ACHN (cell line): Measurements from ENCODE around the gene NUDT14.

ENCODE experiments used
- DNase-seq: peaks from one replicate; pipeline ENCODE4 v3.0.0-alpha.2; 2015
- in situ Hi-C: cut with HindIII; loops from 2 replicates; pipeline ENCODE4 v1.10.0; 2017; ENCODE audit warnings: low sequenced_read_pairs, low pct_ligation_motif_present, low pct_unique_long_range_greater_than_20kb

NUDT14 gene

GRCh38 chr14:105166571-105167302 lies 14.4 kb downstream of the NUDT14 start:
- in situ Hi-C loops = no loop called here

GRCh38 chr14:105165761-105166485 lies 15.2 kb downstream of the NUDT14 start:
- in situ Hi-C loops = no loop called here
- DNase-seq = no peak

More at GRCh38 chr14:105166571-105167302, 14.4 kb downstream of the NUDT14 start:
- DNase-seq = no peak

- in situ Hi-C loops = no loop called here
- DNase-seq = no peak
These were observed 15.9 kb downstream of the NUDT14 start for GRCh38 chr14:105165134-105165704.

- DNase-seq = no peak
- in situ Hi-C loops = no loop called here
These were observed 17.9 kb downstream of the NUDT14 start for GRCh38 chr14:105163040-105163742.

GRCh38 chr14:105162669-105162979 lies 18.5 kb downstream of the NUDT14 start:
- DNase-seq = no peak
- in situ Hi-C loops = no loop called here

- no peak for DNase-seq
- in situ Hi-C loops = no loop called here
These were observed 19.0 kb downstream of the NUDT14 start for GRCh38 chr14:105161964-105162668.

- in situ Hi-C loops = no loop called here
- no peak for DNase-seq
These were observed 19.8 kb downstream of the NUDT14 start for GRCh38 chr14:105161309-105161708.

- DNase-seq = no peak
These were observed 20.3 kb downstream of the NUDT14 start for GRCh38 chr14:105160776-105161175.

GRCh38 chr14:105159344-105159743 lies 21.8 kb downstream of the NUDT14 start:
- DNase-seq = no peak
- in situ Hi-C loops = no loop called here

More at GRCh38 chr14:105160776-105161175, 20.3 kb downstream of the NUDT14 start:
- in situ Hi-C loops = no loop called here

GRCh38 chr14:105158794-105159193 lies 22.3 kb downstream of the NUDT14 start:
- DNase-seq = no peak
- in situ Hi-C loops = no loop called here

GRCh38 chr14:105157872-105158271 lies 23.2 kb downstream of the NUDT14 start:
- in situ Hi-C loops = no loop called here
- no peak for DNase-seq

- in situ Hi-C loops = no loop called here
- no peak for DNase-seq
These were observed 24.4 kb downstream of the NUDT14 start for GRCh38 chr14:105156414-105157375.

GRCh38 chr14:105155681-105156413 lies 25.3 kb downstream of the NUDT14 start:
- DNase-seq = no peak
- in situ Hi-C loops = no loop called here

- no peak for DNase-seq
- in situ Hi-C loops = no loop called here
These were observed 26.0 kb downstream of the NUDT14 start for GRCh38 chr14:105155071-105155651.

GRCh38 chr14:105154476-105154871 lies 26.6 kb downstream of the NUDT14 start:
- in situ Hi-C loops = no loop called here
- DNase-seq = no peak

- in situ Hi-C loops = no loop called here
- DNase-seq = no peak
These were observed 27.2 kb downstream of the NUDT14 start for GRCh38 chr14:105153739-105154475.
